22Rv1 (cell line): ENCODE data around the gene LYPD6B.

Experiments
- H3K27ac ChIP-seq: fragments of 450-650 bp; 2 replicates; pipeline ENCODE4 v1.5.1; 2017
- ZFX ChIP-seq: fragments of 450-650 bp; IDR thresholded peaks from 2 replicates; pipeline ENCODE4 v1.6.1; 2017; ENCODE audit warnings: antibody characterized with exemption, borderline replicate concordance
- TF ChIP-seq, protein P1 (sequence below): fragments of 450-650 bp; IDR thresholded peaks from 2 replicates; pipeline ENCODE4 v1.5.1; 2017; ENCODE audit warnings: mild to moderate bottlenecking

The LYPD6B gene

DNA sequence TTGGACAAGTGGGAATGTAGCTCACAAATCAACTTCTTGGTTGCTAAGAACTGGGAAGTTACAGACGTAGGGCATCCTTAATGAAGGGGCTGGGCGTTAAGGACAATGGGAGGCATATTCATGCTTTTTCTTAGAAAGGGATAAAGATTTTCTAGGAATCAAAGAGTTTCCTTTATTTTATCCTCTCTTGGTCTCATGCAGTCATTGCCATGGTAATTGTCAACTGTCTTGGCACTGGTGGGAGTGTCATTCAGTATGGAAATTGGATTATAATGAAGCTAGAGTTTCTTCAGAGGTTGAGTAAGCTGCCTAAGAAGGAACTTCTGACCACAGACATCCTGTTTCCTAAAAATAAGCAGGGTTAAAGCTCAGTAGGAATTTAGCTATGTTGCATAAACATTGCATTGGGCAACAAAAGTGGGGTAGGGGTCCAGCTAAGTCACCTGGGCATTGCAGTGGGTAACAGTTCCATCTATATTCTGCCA is 114.0 kb downstream of the LYPD6B start:
- H3K27ac ChIP-seq, result no peak overlapping the region
- no peak for TF ChIP-seq ZFX
- TF ChIP-seq, protein P1, sequence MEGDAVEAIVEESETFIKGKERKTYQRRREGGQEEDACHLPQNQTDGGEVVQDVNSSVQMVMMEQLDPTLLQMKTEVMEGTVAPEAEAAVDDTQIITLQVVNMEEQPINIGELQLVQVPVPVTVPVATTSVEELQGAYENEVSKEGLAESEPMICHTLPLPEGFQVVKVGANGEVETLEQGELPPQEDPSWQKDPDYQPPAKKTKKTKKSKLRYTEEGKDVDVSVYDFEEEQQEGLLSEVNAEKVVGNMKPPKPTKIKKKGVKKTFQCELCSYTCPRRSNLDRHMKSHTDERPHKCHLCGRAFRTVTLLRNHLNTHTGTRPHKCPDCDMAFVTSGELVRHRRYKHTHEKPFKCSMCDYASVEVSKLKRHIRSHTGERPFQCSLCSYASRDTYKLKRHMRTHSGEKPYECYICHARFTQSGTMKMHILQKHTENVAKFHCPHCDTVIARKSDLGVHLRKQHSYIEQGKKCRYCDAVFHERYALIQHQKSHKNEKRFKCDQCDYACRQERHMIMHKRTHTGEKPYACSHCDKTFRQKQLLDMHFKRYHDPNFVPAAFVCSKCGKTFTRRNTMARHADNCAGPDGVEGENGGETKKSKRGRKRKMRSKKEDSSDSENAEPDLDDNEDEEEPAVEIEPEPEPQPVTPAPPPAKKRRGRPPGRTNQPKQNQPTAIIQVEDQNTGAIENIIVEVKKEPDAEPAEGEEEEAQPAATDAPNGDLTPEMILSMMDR, result no peak

DNA sequence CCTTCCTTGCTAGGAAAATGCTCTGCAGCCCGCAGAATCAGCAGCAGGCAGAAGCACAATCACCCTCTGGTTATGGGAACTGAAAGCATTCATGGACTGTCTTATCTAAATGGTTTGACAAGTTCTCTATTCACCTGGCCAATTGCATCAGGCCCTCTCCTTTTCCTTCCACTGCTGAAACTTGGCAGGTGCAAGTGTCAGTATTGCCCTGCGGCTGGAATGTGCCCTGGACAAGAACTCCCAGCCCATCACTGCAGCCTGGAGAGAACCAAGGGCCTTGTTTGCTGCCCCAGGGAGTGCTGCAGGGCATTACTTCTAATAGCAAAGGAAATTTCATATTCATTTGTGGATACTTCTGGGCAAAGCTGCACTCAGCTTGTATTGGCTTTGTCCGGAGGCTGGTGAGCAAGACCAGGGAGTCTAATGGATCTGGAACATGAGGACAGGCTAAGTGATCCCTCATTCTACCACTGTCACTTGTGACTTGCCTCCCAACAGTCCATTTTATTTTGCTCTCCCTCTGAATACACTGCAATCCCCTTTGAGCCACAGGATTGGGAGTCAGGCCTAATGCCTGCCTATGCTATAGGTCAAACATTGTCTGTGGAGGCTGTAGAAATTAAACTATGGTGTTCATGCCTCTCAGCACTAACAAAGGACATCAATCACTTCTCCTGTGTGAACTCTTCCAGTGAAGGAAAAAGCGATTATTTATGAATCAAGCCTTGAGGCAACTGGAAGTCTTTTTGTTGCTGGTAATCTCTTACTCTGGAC is 116.9 kb downstream of the LYPD6B start:
- H3K27ac ChIP-seq, result no peak overlapping the region
- TF ChIP-seq, protein P1, result no peak
- TF ChIP-seq ZFX, result no peak

DNA sequence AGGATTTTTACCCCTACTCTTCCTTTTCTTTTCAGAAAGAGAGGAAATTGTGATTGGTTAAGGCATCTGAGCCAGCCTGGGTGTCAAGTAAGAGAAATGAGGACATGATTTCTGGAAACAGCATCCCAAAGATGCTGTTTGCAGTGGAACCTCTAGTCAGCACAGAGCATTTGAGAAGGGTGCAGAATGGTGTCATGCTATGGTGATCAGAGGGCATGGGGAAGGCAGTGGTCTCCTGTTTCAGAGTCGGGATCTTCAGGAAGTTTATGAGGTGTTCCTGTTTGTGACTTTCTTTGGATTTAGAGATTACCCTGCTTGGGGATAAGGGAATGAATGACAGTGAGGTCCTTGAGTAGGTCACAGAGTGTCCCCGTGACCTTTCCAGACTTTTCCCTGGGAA is 117.5 kb downstream of the LYPD6B start:
- TF ChIP-seq, protein P1, result no peak
- TF ChIP-seq ZFX, result no peak
- no peak overlapping the region for H3K27ac ChIP-seq

DNA sequence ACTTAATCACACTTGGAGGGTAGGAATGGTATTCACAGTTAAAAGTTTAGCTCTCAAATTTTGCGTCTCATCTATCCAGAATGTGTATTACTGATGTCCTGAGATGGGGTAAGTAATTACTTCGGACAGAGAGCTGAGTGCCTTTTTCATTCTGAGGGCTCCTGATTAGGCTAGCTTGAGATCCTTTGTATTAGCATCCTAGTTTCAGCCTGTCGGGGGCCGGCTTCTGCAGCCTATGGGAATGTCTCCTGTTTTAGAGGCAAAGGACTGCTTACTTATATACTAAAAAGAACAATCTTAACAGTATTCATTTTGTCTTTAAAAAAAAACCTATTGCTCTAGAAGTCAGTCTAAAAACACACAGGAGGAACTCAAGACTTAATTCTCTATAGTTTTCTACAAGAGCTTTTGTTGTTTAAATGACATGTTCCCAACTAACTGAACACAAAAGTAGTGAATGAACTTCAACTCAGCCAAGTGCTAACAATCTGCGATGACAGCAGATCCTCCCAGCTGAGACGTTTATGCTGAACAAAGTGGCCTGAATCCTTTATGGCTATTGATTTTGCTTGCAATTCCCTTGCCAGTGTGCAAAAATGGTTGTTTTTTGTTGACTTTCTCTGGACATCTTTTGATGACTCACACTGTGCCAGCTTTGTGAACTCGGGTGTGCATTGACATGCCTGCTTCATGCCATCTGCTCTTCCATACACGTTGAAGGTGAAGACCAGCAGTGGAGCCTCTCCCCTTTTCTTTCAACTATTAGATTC is 118.7 kb downstream of the LYPD6B start:
- TF ChIP-seq, protein P1, result no peak
- no peak for TF ChIP-seq ZFX
- H3K27ac ChIP-seq, result no peak overlapping the region

DNA sequence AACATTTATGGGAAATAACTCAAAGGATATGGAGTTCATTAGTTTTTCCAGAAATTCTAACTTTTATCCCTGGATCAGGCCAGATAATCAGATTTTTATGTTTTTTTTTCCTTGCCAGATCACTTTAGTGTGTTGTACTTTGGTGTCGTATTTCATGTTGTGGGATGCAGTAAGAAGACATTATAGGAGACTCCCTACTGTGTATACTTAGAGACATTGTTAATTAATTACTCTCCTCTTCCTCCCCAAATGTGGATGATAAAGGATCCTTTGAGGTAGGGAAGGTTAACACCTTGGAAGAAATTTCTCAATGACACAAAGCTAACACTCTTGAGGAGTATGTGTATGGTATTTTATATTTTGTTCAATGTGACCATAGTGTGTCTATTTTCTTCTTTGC is 120.5 kb downstream of the LYPD6B start:
- no peak for TF ChIP-seq ZFX
- TF ChIP-seq, protein P1, result no peak
- no peak overlapping the region for H3K27ac ChIP-seq

DNA sequence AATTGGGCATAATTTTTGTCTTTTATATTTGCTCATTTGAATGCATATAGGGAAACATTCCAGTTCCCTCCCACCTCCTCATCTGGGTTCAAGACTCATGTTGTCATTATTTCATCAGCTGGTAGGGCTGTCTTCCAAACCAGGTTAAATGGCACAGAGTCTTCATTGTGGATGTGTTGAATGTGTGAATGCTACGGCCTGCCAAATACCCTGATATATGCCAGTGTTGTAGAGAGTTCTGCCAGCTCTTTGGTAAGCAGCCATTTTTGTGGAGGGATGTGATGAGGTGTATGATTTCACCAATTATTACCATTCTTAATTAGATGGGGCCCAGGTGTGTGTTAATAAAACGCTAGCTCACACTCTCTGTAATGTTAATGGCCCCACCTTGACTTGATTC is 121.7 kb downstream of the LYPD6B start:
- H3K27ac ChIP-seq, result no peak overlapping the region
- TF ChIP-seq, protein P1, result no peak
- no peak for TF ChIP-seq ZFX
